ENCODE data around the gene ABCB11. TPM values are rescaled to one million over a fixed set of nuclear protein-coding genes. Genes with fewer than 3 reads are reported as not detected.

ABCB11 gene
- total RNA-seq, 1 experiment from 2014 or later = 0.07 TPM

DNA sequence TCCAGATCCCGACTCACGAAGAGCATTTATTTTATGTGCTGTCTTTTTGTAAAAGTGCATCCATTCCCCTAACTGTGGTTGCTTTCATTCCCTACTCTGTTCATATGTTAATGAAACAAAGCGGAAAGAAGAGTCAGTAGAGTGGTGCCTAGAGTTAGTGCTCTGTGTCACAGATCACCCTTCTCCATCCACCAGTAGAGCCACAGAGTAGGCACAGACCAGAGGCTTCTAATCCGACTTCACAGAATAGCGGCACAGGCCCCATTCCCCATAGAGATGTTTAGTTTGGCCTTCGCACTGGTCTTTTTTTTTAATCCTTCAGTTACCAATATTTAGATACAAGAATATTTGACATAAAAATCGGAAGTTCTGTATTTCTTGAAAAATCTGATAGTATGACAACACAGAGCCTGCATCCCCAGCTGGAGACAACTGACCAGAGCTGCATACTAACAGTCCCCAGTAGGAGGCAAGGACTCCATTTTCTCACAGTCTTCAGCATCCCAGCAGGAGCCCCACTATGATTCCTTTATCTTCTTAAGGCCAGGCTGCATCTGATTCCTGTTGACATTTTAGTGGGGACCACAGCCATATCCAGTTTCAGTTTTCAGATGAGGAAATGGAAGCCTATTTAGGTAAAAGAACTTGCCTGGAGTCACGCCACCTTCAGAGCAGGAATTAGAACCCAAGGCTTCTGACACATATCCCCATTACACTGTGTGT, 123.0 kb downstream of the ABCB11 start:
- H3K27me3 ChIP-seq (ENCODE audit: low read length) = no peaks in the 10 kb centered on the region
- no peak overlapping the region for H3K9ac ChIP-seq (ENCODE audit: low read length)
- H3K79me2 ChIP-seq (ENCODE audit: low read length) = no peaks in the 10 kb centered on the region
- no peaks in the 10 kb centered on the region for H3K9me3 ChIP-seq (ENCODE audit: low read length)
- no peaks in the 10 kb centered on the region for H4K20me1 ChIP-seq (ENCODE audit: insufficient read depth, low read depth, low read length)
- H3K4me3 ChIP-seq (ENCODE audit: low read length) = no peak overlapping the region
- no peaks in the 10 kb centered on the region for H3K36me3 ChIP-seq (ENCODE audit: insufficient read depth, low read length)
- no peaks in the 10 kb centered on the region for H3K4me1 ChIP-seq (ENCODE audit: low read length)
- no peak for DNase-seq
- H3K4me2 ChIP-seq (ENCODE audit: low read depth, low read length, poor library complexity, severe bottlenecking) = no peak overlapping the region
- no peaks in the 10 kb centered on the region for H3K9me2 ChIP-seq (replicated peaks; ENCODE audit: insufficient read depth, low read length)
- H3K27ac ChIP-seq (ENCODE audit: low read length) = no peak overlapping the region
- H2AFZ ChIP-seq (ENCODE audit: low read length) = no peak overlapping the region

DNA sequence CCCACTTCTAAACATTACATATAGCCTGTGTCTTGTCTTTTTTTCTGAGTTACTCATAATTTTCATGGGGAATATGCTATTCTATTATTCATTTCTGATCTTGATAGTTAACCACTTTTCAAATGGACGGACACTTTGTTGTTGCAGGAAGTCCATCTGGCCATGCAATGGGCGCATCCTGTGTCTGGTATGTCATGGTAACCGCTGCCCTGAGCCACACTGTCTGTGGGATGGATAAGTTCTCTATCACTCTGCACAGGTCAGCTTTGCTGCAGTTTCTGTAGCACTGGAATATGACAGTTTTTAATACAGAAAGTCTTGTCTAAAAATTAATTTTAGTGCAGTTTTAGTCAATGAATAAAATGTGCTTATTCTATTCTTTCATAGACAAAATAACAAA, 126.8 kb downstream of the ABCB11 start:
- Histone ChIP-seq H4K20me1 (ENCODE audit: insufficient read depth, low read depth, low read length) (no peaks in the 10 kb centered on the region), H3K4me1 (ENCODE audit: low read length) (peaks cover 5% of the 10 kb centered on the region; the same call in 1 of the 2 replicates), H2AFZ (ENCODE audit: low read length) (no peak overlapping the region), H3K27ac (ENCODE audit: low read length) (no peak overlapping the region), H3K79me2 (ENCODE audit: low read length) (no peaks in the 10 kb centered on the region), H3K9me2 (replicated peaks; ENCODE audit: insufficient read depth, low read length) (no peaks in the 10 kb centered on the region), H3K9me3 (ENCODE audit: low read length) (no peaks in the 10 kb centered on the region), H3K9ac (ENCODE audit: low read length) (no peak overlapping the region), H3K4me2 (ENCODE audit: low read depth, low read length, poor library complexity, severe bottlenecking) (no peak overlapping the region), H3K27me3 (ENCODE audit: low read length) (no peaks in the 10 kb centered on the region), H3K4me3 (ENCODE audit: low read length) (no peak overlapping the region), H3K36me3 (ENCODE audit: insufficient read depth, low read length) (no peaks in the 10 kb centered on the region)
- no peak for DNase-seq

- Histone ChIP-seq H2AFZ (ENCODE audit: low read length) (no peak overlapping the region), H3K9ac (ENCODE audit: low read length) (no peak overlapping the region), H3K9me2 (replicated peaks; ENCODE audit: insufficient read depth, low read length) (no peaks in the 10 kb centered on the region), H4K20me1 (ENCODE audit: insufficient read depth, low read depth, low read length) (no peaks in the 10 kb centered on the region), H3K4me2 (ENCODE audit: low read depth, low read length, poor library complexity, severe bottlenecking) (no peak overlapping the region), H3K4me1 (ENCODE audit: low read length) (peaks cover 6% of the 10 kb centered on the region; the same call in 1 of the 2 replicates), H3K27ac (ENCODE audit: low read length) (no peak overlapping the region), H3K36me3 (ENCODE audit: insufficient read depth, low read length) (no peaks in the 10 kb centered on the region), H3K4me3 (ENCODE audit: low read length) (no peak overlapping the region), H3K27me3 (ENCODE audit: low read length) (no peaks in the 10 kb centered on the region), H3K79me2 (ENCODE audit: low read length) (no peaks in the 10 kb centered on the region), H3K9me3 (ENCODE audit: low read length) (no peaks in the 10 kb centered on the region)
- DNase-seq = no peak
Observed at GRCh38 chr2:168903888-168904287, 127.2 kb downstream of the ABCB11 start.

GRCh38 chr2:168901003-168901402, 130.1 kb downstream of the ABCB11 start, which contains the start of gene G6PC2:
Gene G6PC2 (plus strand): TSS chr2:168901291. CDS start chr2:168901332, 41 bp downstream.
- Histone ChIP-seq H4K20me1 (ENCODE audit: insufficient read depth, low read depth, low read length) (no peaks in the 10 kb centered on the region), H2AFZ (ENCODE audit: low read length) (no peak within 1 kb of the TSS)

DNA sequence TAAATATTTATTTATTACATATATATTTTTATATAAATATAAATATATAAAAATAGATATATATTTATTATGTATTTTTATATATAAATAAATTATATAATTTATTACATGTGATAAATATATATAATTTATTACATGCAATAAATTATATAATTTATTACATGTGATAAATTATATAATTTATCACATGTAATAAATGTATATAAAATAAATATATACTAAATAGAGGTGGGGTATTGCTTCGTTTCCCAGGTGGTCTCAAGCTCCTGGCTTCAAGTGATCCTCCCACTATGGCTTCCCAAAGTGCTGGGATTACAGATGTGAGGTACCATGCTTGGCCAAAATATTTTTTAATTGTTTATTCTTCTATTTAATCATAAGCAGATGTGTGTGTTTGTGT, 133.7 kb downstream of the ABCB11 start:
- H3K27ac ChIP-seq (ENCODE audit: low read length) = no peak overlapping the region
- no peak overlapping the region for H2AFZ ChIP-seq (ENCODE audit: low read length)
- H3K36me3 ChIP-seq (ENCODE audit: insufficient read depth, low read length) = no peaks in the 10 kb centered on the region
- no peak for DNase-seq
- no peak overlapping the region for H3K4me3 ChIP-seq (ENCODE audit: low read length)
- no peaks in the 10 kb centered on the region for H3K9me2 ChIP-seq (replicated peaks; ENCODE audit: insufficient read depth, low read length)
- H4K20me1 ChIP-seq (ENCODE audit: insufficient read depth, low read depth, low read length) = no peaks in the 10 kb centered on the region
- no peaks in the 10 kb centered on the region for H3K9me3 ChIP-seq (ENCODE audit: low read length)
- no peaks in the 10 kb centered on the region for H3K79me2 ChIP-seq (ENCODE audit: low read length)
- H3K4me1 ChIP-seq (ENCODE audit: low read length) = peaks cover 6% of the 10 kb centered on the region; the same call in 1 of the 2 replicates
- no peaks in the 10 kb centered on the region for H3K27me3 ChIP-seq (ENCODE audit: low read length)
- H3K9ac ChIP-seq (ENCODE audit: low read length) = no peak overlapping the region
- H3K4me2 ChIP-seq (ENCODE audit: low read depth, low read length, poor library complexity, severe bottlenecking) = no peak overlapping the region

More at GRCh38 chr2:168901003-168901402, 130.1 kb downstream of the ABCB11 start, which contains the start of gene G6PC2:
- H3K9me3 ChIP-seq (ENCODE audit: low read length) = no peaks in the 10 kb centered on the region
- no peaks in the 10 kb centered on the region for H3K79me2 ChIP-seq (ENCODE audit: low read length)
- no peaks in the 10 kb centered on the region for H3K36me3 ChIP-seq (ENCODE audit: insufficient read depth, low read length)
- H3K27me3 ChIP-seq (ENCODE audit: low read length) = no peaks in the 10 kb centered on the region
- H3K4me3 ChIP-seq (ENCODE audit: low read length) = no peak within 1 kb of the TSS
- DNase-seq = no peak
- no peak within 1 kb of the TSS for H3K4me2 ChIP-seq (ENCODE audit: low read depth, low read length, poor library complexity, severe bottlenecking)
- H3K4me1 ChIP-seq (ENCODE audit: low read length) = peaks cover 6% of the 10 kb centered on the region; the same call in 1 of the 2 replicates
- no peak within 1 kb of the TSS for H3K9ac ChIP-seq (ENCODE audit: low read length)
- no peak within 1 kb of the TSS for H3K27ac ChIP-seq (ENCODE audit: low read length)
- H3K9me2 ChIP-seq (replicated peaks; ENCODE audit: insufficient read depth, low read length) = no peaks in the 10 kb centered on the region

GRCh38 chr2:168896783-168897182, 134.3 kb downstream of the ABCB11 start:
- Histone ChIP-seq H3K4me2 (ENCODE audit: low read depth, low read length, poor library complexity, severe bottlenecking) (no peak overlapping the region), H3K9me3 (ENCODE audit: low read length) (no peaks in the 10 kb centered on the region), H3K9me2 (replicated peaks; ENCODE audit: insufficient read depth, low read length) (no peaks in the 10 kb centered on the region), H2AFZ (ENCODE audit: low read length) (no peak overlapping the region), H3K79me2 (ENCODE audit: low read length) (no peaks in the 10 kb centered on the region), H3K9ac (ENCODE audit: low read length) (no peak overlapping the region), H3K4me1 (ENCODE audit: low read length) (peaks cover 6% of the 10 kb centered on the region; the same call in 1 of the 2 replicates), H4K20me1 (ENCODE audit: insufficient read depth, low read depth, low read length) (no peaks in the 10 kb centered on the region), H3K4me3 (ENCODE audit: low read length) (no peak overlapping the region), H3K27me3 (ENCODE audit: low read length) (no peaks in the 10 kb centered on the region), H3K36me3 (ENCODE audit: insufficient read depth, low read length) (no peaks in the 10 kb centered on the region), H3K27ac (ENCODE audit: low read length) (no peak overlapping the region)
- no peak for DNase-seq

- H4K20me1 ChIP-seq (ENCODE audit: insufficient read depth, low read depth, low read length) = no peaks in the 10 kb centered on the region
- H3K4me1 ChIP-seq (ENCODE audit: low read length) = peaks cover 8% of the 10 kb centered on the region
- no peak overlapping the region for H3K27ac ChIP-seq (ENCODE audit: low read length)
- no peaks in the 10 kb centered on the region for H3K9me3 ChIP-seq (ENCODE audit: low read length)
- H3K4me3 ChIP-seq (ENCODE audit: low read length) = no peak overlapping the region
- no peak overlapping the region for H2AFZ ChIP-seq (ENCODE audit: low read length)
- no peaks in the 10 kb centered on the region for H3K79me2 ChIP-seq (ENCODE audit: low read length)
- no peak for DNase-seq
- no peaks in the 10 kb centered on the region for H3K36me3 ChIP-seq (ENCODE audit: insufficient read depth, low read length)
- H3K27me3 ChIP-seq (ENCODE audit: low read length) = no peaks in the 10 kb centered on the region
- no peaks in the 10 kb centered on the region; the same call in 1 of the 2 replicates for H3K9me2 ChIP-seq (replicated peaks; ENCODE audit: insufficient read depth, low read length)
- no peak overlapping the region for H3K4me2 ChIP-seq (ENCODE audit: low read depth, low read length, poor library complexity, severe bottlenecking)
- no peak overlapping the region for H3K9ac ChIP-seq (ENCODE audit: low read length)
Observed at GRCh38 chr2:168895771-168896170, 135.4 kb downstream of the ABCB11 start.

DNA sequence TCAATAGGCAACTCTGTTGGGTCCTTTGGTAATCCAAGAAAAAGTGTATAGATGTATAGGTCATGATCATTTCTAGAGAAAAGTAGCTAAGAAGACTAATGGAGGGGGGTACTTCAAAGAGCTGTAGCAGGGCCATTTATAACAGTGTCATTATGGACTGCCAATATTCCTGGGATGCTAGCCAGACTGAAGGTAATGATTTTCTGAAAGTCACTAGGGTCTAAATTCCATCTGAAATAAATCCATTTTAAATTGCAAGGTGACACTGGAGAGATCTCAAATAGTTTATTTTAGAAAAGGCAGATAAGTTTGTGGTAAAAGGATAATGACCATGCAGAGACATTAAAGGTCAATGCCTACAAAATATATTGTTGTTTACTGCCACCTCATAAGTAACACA, 136.4 kb downstream of the ABCB11 start:
- Histone ChIP-seq H3K4me3 (ENCODE audit: low read length) (no peak overlapping the region), H3K27me3 (ENCODE audit: low read length) (no peaks in the 10 kb centered on the region), H3K4me1 (ENCODE audit: low read length) (peaks cover 10% of the 10 kb centered on the region), H4K20me1 (ENCODE audit: insufficient read depth, low read depth, low read length) (no peaks in the 10 kb centered on the region), H3K27ac (ENCODE audit: low read length) (no peak overlapping the region), H3K9ac (ENCODE audit: low read length) (no peak overlapping the region), H3K9me2 (replicated peaks; ENCODE audit: insufficient read depth, low read length) (no peaks in the 10 kb centered on the region; the same call in 1 of the 2 replicates), H3K4me2 (ENCODE audit: low read depth, low read length, poor library complexity, severe bottlenecking) (no peak overlapping the region), H3K36me3 (ENCODE audit: insufficient read depth, low read length) (no peaks in the 10 kb centered on the region), H3K9me3 (ENCODE audit: low read length) (no peaks in the 10 kb centered on the region), H3K79me2 (ENCODE audit: low read length) (peaks cover 5% of the 10 kb centered on the region), H2AFZ (ENCODE audit: low read length) (no peak overlapping the region)
- no peak for DNase-seq
